SU-DHL-6 (cell line): ENCODE measurements around the gene LCMT1.

Experiments used
- H2AFZ ChIP-seq: fragments of 200-600 bp; sonication (generic); 2 replicates; pipeline ENCODE4 v1.6.1; 2014; ENCODE audit warnings: low read depth, mild to moderate bottlenecking, moderate library complexity, mixed read lengths, antibody characterized with exemption, low read length; ENCODE audit not compliant: severe bottlenecking
- H3F3A ChIP-seq: fragments of 200-600 bp; shearing (Covaris generic); 2 replicates; pipeline ENCODE4 v1.6.0; 2016; ENCODE audit warnings: antibody characterized with exemption, mild to moderate bottlenecking; ENCODE audit not compliant: insufficient read depth
- H3K27ac ChIP-seq: fragments of 200-600 bp; sonication (generic); 2 replicates; pipeline ENCODE4 v1.5.1; 2016; ENCODE audit warnings: low read depth, mild to moderate bottlenecking, low read length, moderate library complexity, mixed read lengths
- H3K27me3 ChIP-seq: fragments of 200-600 bp; sonication (generic), shearing (Covaris generic); 2 replicates; pipeline ENCODE4 v1.6.0; 2014; ENCODE audit warnings: mild to moderate bottlenecking, low read length
- H3K36me3 ChIP-seq: fragments of 200-600 bp; sonication (generic); 2 replicates; pipeline ENCODE4 v1.6.1; 2014; ENCODE audit warnings: mild to moderate bottlenecking, low read length, mixed read lengths
- H3K4me2 ChIP-seq: fragments of 300-600, 200-600 bp; shearing (Covaris generic), sonication (generic); 2 replicates; pipeline ENCODE4 v1.6.0; 2014; ENCODE audit warnings: low read length, low read depth, mild to moderate bottlenecking; ENCODE audit not compliant: poor library complexity, severe bottlenecking
- H3K4me3 ChIP-seq: fragments of 200-600 bp; sonication (generic); 2 replicates; pipeline ENCODE4 v1.5.1; 2014; ENCODE audit warnings: antibody characterized with exemption, low read length, mild to moderate bottlenecking, mixed read lengths; ENCODE audit not compliant: insufficient read depth, poor library complexity, severe bottlenecking
- H3K79me2 ChIP-seq: fragments of 200-600 bp; sonication (generic); 2 replicates; pipeline ENCODE4 v1.6.1; 2014; ENCODE audit warnings: mild to moderate bottlenecking, low read length, moderate library complexity; ENCODE audit not compliant: insufficient read depth
- H3K9ac ChIP-seq: fragments of 200-600 bp; sonication (generic); 2 replicates; pipeline ENCODE4 v1.7.0; 2014; ENCODE audit warnings: mild to moderate bottlenecking, low read length
- H3K9me2 ChIP-seq: fragments of 200-600 bp; sonication (generic); replicated peaks from 2 replicates; pipeline ENCODE4 v1.6.1; 2014; ENCODE audit warnings: low read length; ENCODE audit not compliant: insufficient read depth
- H3K9me3 ChIP-seq: fragments of 200-600 bp; sonication (generic); 2 replicates; pipeline ENCODE4 v1.6.1; 2014; ENCODE audit warnings: low read length, mixed read lengths; ENCODE audit not compliant: insufficient read depth
- H4K20me1 ChIP-seq: fragments of 200-600 bp; sonication (generic); 2 replicates; pipeline ENCODE4 v1.6.1; 2014; ENCODE audit warnings: low read depth, mild to moderate bottlenecking, antibody characterized with exemption, low read length, moderate library complexity, mixed read lengths
- CTCF ChIP-seq: fragments of 200-600 bp; sonication (generic); IDR thresholded peaks from one replicate; pipeline ENCODE4 v1.5.1; 2017; ENCODE audit warnings: antibody characterized with exemption, mild to moderate bottlenecking, low read length, moderate library complexity; ENCODE audit not compliant: insufficient read depth, poor library complexity, severe bottlenecking
- EZH2phosphoT487 ChIP-seq: fragments of 200-600 bp; sonication (generic), shearing (Covaris generic); conservative IDR thresholded peaks from 2 replicates; pipeline ENCODE4 v1.6.1; 2018; ENCODE audit warnings: mild to moderate bottlenecking, antibody characterized with exemption, low read length, moderate library complexity, mixed read lengths

LCMT1 gene

GRCh38 chr16:25217112-25217511 lies 105.6 kb downstream of the LCMT1 start:
- Histone ChIP-seq H3K9me2 (no peaks in the 10 kb centered on the region), H3K36me3 (no peaks in the 10 kb centered on the region), H3K79me2 (no peaks in the 10 kb centered on the region), H3F3A (no peaks in the 10 kb centered on the region), H3K27me3 (no peaks in the 10 kb centered on the region), H3K27ac (no peak overlapping the region), H3K4me3 (no peak overlapping the region), H2AFZ (no peak overlapping the region), H4K20me1 (no peaks in the 10 kb centered on the region), H3K9ac (no peak overlapping the region), H3K4me2 (no peak overlapping the region), H3K9me3 (no peaks in the 10 kb centered on the region)
- no peak for TF ChIP-seq EZH2phosphoT487
- no peak for TF ChIP-seq CTCF

- Histone ChIP-seq H3K4me2 (no peak overlapping the region), H3K27ac (no peak overlapping the region), H3K9me3 (no peaks in the 10 kb centered on the region), H3K9me2 (no peaks in the 10 kb centered on the region), H3F3A (no peaks in the 10 kb centered on the region), H4K20me1 (no peaks in the 10 kb centered on the region), H2AFZ (no peak overlapping the region), H3K27me3 (no peaks in the 10 kb centered on the region), H3K9ac (no peak overlapping the region), H3K36me3 (no peaks in the 10 kb centered on the region), H3K4me3 (no peak overlapping the region), H3K79me2 (no peaks in the 10 kb centered on the region)
- TF ChIP-seq EZH2phosphoT487 (no peak), CTCF (no peak)
These were observed 106.4 kb downstream of the LCMT1 start for GRCh38 chr16:25217921-25218320.

GRCh38 chr16:25219070-25219737 lies 107.7 kb downstream of the LCMT1 start:
- H3F3A ChIP-seq: no peaks in the 10 kb centered on the region
- no peaks in the 10 kb centered on the region for H3K9me2 ChIP-seq
- H3K27me3 ChIP-seq: no peaks in the 10 kb centered on the region
- H3K4me3 ChIP-seq: no peak overlapping the region
- TF ChIP-seq CTCF (no peak), EZH2phosphoT487 (no peak)
- no peaks in the 10 kb centered on the region for H3K79me2 ChIP-seq
- no peak overlapping the region for H3K4me2 ChIP-seq
- H3K27ac ChIP-seq: no peak overlapping the region
- no peaks in the 10 kb centered on the region for H3K36me3 ChIP-seq
- H2AFZ ChIP-seq: no peak overlapping the region
- H4K20me1 ChIP-seq: no peaks in the 10 kb centered on the region
- no peak overlapping the region for H3K9ac ChIP-seq
- H3K9me3 ChIP-seq: no peaks in the 10 kb centered on the region
